Activated T-helper 17 cell treated with anti-CD3 and anti-CD28 coated beads, Interleukin-2, amount 50 U/mL, for 72 hours (primary cell): Measurements from ENCODE around the gene AUTS2. TPM values are rescaled to one million over a fixed set of nuclear protein-coding genes. Genes with fewer than 3 reads are reported as not detected.

Experiments used
- ATAC-seq: fragments of 150-1000 bp; cut with Tn5 transposase; replicated peaks from 2 replicates; pipeline ENCODE4 v1.10.0; 2021; ENCODE audit warnings: mild to moderate bottlenecking, moderate library complexity
- H3K27ac Mint-ChIP-seq: one replicate; pipeline ENCODE4 v1.8.0; 2022; ENCODE audit warnings: mixed read lengths
- H3K27me3 Mint-ChIP-seq: one replicate; pipeline ENCODE4 v1.8.0; 2022; ENCODE audit warnings: mixed read lengths
- H3K36me3 Mint-ChIP-seq: one replicate; pipeline ENCODE4 v1.8.0; 2022; ENCODE audit warnings: low read depth, mild to moderate bottlenecking, mixed read lengths
- H3K4me1 Mint-ChIP-seq: one replicate; pipeline ENCODE4 v1.8.0; 2022; ENCODE audit warnings: mixed read lengths
- H3K4me3 Mint-ChIP-seq: one replicate; pipeline ENCODE4 v1.8.0; 2022; ENCODE audit warnings: mild to moderate bottlenecking, mixed read lengths
- H3K9me3 Mint-ChIP-seq: one replicate; pipeline ENCODE4 v1.8.0; 2022; ENCODE audit warnings: mixed read lengths
- total RNA-seq, 2 donors: library from RNA; stranded (reverse); gene quantifications; one replicate each; pipeline ENCODE4 v1.2.3, GENCODE V29; 2022

Gene AUTS2
- total RNA-seq, 2 donors from 2014 or later = 20.1 to 39.9 TPM

DNA sequence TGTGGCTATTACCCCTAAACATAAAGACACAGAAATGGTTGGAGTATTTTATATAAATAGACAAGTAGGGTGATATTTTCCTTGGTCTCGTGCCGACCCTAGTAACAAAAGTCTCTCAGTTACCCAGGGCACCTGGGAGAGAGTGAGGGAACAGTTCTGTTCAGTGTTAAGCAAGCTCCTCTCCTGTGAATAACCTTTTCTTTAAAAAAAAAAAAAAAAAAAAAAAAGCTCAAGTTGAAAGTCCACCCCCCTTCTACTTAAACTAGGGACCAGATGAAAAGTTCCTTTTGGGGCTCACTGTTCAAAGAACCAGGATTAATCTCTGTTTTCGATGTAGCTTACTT lies 896.7 kb downstream of the AUTS2 start:
- Mint-ChIP-seq H3K36me3 (no peaks in the 10 kb centered on the region), H3K27ac (no peak overlapping the region), H3K4me3 (no peak overlapping the region), H3K4me1 (no peaks in the 10 kb centered on the region), H3K9me3 (no peaks in the 10 kb centered on the region), H3K27me3 (no peaks in the 10 kb centered on the region)
- no peak for ATAC-seq

DNA sequence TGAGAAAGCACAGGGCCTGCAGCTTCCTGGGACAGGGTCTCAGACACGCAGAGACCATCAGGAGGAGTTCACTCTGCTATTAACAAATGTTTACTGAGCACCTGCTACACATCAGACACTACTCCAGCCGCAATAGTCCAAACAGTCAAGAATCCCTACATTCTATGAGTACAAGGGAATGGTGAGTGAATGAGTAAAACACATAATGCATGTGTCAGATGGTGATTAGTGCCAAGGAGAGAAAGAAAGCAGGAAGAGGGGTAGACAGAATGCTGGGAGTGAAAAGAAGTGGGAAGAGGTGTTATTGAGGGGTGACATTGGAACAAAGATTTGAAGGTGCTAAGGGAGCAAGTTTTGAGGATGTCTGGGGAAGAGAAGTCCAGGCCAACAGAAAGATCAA lies 899.5 kb downstream of the AUTS2 start:
- Mint-ChIP-seq H3K36me3 (no peaks in the 10 kb centered on the region), H3K9me3 (no peaks in the 10 kb centered on the region), H3K4me1 (no peaks in the 10 kb centered on the region), H3K4me3 (no peak overlapping the region), H3K27ac (no peak overlapping the region), H3K27me3 (no peaks in the 10 kb centered on the region)
- no peak for ATAC-seq

DNA sequence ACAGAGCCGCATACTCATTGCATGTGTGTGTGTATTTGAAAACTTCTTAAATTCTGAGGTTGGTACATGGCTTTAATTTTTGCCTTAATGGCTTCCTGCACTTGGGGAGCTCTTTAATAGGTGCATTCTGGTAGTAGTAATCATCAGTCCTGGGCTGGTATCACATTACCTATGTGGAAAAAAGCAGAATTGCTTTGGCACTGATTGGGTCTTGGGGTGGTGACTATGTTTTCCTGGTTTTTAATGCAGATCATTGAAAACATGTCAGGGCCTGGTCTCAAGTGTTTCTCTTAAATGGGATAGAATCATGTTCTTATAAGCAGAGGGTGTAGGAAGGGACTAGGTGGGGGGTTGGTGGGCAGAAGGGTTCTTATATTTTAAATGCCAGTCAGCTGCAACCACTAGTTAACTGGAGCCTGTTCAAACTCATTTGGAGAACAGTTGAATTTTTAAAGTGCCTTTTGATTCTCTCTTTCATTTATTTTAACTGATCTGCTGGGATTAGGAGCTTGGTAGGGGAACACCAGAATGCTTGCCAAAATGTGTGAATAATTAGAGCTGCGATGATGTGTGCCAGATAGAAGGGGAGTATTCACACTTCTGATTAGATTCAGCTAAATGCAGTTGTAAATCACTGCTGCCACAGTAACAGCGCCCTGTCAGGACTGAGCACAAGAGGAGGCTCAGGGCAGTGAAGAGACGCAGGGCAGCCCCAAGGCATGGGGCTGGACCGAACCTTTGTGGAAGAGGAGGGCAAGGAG lies 900.1 kb downstream of the AUTS2 start:
- Mint-ChIP-seq H3K36me3 (no peaks in the 10 kb centered on the region), H3K4me3 (no peak overlapping the region), H3K27ac (no peak overlapping the region), H3K9me3 (no peaks in the 10 kb centered on the region), H3K4me1 (no peaks in the 10 kb centered on the region), H3K27me3 (no peaks in the 10 kb centered on the region)
- no peak for ATAC-seq

DNA sequence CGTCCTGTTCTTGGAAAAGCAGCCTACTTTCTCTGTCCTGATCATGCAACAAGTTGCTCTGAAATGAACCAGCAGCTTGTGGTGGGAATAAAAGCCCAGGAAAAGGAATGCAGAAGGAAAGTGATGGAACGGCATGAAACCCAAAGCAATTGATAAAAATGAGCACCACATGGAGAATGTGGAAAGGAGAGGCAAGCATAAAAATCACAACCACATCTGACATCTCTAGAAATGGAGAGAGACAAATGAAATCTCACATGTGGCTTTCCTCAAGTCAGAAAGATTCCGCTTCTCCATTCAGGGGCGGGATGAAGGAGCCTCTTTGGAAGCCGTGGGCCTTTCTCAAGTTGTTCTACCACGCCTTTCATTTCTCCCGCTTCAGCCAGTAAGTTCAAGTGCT lies 902.0 kb downstream of the AUTS2 start:
- H3K4me3 Mint-ChIP-seq = no peak overlapping the region
- H3K36me3 Mint-ChIP-seq = no peaks in the 10 kb centered on the region
- ATAC-seq = no peak
- H3K27ac Mint-ChIP-seq = no peak overlapping the region
- H3K27me3 Mint-ChIP-seq = no peaks in the 10 kb centered on the region
- H3K9me3 Mint-ChIP-seq = no peaks in the 10 kb centered on the region
- no peaks in the 10 kb centered on the region for H3K4me1 Mint-ChIP-seq

DNA sequence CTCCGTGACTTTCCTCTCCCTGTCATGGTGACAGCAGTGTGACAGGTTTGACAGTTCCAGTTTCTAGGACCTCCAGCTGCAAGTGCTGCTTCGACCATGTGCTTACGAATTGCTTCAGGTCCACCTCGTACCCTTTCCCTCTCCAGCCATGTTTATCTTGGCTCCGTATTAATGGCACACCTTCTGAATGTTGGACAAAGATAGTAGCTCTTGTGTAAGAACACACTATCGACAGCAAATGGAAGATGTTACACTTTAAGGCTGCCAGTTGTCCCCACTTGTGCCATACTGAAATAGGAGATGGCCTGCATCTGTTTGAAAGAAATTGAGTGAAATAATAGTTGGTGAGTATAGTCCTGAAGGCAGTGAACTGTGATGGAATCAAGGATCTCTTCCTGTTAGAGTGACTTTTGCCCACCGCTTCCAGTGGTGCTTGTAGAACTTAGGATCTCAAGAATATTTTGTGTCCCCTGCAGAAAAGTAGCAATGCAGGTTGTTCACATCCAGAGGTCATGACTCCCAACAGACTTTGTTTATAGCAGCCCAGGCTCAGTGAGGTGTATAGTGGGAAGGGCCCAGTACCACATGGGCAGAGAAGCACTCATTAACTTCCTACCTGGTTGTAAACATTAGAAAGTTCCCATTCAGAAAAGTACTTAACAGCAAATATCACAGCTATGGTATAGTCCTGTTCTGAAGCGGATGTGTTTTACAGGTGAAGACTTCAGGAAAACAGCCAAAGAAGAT lies 904.0 kb downstream of the AUTS2 start:
- Mint-ChIP-seq H3K4me1 (no peaks in the 10 kb centered on the region), H3K27ac (no peak overlapping the region), H3K9me3 (no peaks in the 10 kb centered on the region), H3K36me3 (no peaks in the 10 kb centered on the region), H3K4me3 (no peak overlapping the region), H3K27me3 (no peaks in the 10 kb centered on the region)
- ATAC-seq = no peak

DNA sequence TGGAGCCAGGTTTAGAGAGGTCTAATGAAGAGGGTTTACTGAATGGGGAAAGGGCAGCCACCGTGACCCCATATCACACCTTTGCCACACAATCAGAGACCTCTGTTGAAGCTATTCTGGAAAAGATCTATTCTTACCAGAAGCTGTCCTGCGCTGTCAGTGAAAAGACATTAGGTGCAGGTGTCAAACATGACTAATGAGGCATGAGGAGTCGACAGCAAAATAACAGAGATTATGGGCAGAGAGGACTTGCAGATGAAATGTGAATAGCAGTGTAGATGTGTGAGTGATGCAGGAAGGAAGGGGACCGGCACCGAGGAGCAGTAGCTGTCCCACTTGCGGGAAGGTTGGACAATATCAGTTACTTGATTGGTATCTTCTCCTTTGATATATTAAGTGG lies 906.0 kb downstream of the AUTS2 start:
- Mint-ChIP-seq H3K9me3 (no peaks in the 10 kb centered on the region), H3K4me3 (no peak overlapping the region), H3K27me3 (no peaks in the 10 kb centered on the region), H3K36me3 (no peaks in the 10 kb centered on the region), H3K27ac (no peak overlapping the region), H3K4me1 (no peaks in the 10 kb centered on the region)
- ATAC-seq = no peak

DNA sequence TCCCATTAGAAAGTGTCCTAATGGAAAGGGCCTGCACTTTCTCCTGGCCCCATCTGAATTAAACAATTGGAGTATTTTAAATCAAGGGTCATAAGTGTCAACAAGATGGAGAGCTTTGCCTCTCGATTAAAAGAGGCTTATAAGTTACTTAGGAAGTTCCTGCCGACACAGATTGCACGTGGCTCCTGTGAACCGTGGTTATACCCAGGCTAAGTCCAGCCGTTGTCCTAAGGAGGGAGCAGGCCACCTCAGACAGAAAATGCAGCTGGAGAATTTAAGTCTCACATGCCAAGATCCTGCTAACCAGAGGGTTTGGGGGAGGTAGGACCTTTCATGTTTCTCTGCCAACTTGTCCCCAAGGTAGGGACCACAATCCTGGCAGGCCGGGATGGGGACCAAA lies 907.2 kb downstream of the AUTS2 start:
- Mint-ChIP-seq H3K27me3 (no peaks in the 10 kb centered on the region), H3K4me3 (no peak overlapping the region), H3K4me1 (no peaks in the 10 kb centered on the region), H3K36me3 (no peaks in the 10 kb centered on the region), H3K27ac (no peak overlapping the region), H3K9me3 (no peaks in the 10 kb centered on the region)
- no peak for ATAC-seq

DNA sequence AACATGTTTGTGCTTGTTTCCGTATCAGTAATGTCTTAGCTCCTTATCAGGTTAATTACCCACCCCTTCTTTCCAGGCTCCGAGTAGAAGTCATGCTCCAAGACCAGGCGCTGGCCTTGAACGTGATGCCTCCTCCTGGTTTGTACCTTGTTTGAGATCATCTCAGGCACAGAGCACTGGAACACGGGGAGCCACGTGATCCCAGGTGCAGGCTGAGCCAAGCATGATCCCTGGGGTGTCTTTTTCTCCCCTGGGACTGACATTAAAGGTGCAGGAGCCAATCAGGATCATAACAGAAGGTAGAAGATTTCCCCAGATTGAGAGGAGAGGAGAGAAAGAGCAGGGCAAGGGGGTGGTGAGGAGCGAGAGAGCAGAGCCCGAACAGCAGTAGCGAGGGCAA lies 907.6 kb downstream of the AUTS2 start:
- H3K4me1 Mint-ChIP-seq = no peaks in the 10 kb centered on the region
- H3K27ac Mint-ChIP-seq = no peak overlapping the region
- H3K36me3 Mint-ChIP-seq = no peaks in the 10 kb centered on the region
- no peak overlapping the region for H3K4me3 Mint-ChIP-seq
- H3K9me3 Mint-ChIP-seq = no peaks in the 10 kb centered on the region
- H3K27me3 Mint-ChIP-seq = no peaks in the 10 kb centered on the region
- ATAC-seq = no peak

DNA sequence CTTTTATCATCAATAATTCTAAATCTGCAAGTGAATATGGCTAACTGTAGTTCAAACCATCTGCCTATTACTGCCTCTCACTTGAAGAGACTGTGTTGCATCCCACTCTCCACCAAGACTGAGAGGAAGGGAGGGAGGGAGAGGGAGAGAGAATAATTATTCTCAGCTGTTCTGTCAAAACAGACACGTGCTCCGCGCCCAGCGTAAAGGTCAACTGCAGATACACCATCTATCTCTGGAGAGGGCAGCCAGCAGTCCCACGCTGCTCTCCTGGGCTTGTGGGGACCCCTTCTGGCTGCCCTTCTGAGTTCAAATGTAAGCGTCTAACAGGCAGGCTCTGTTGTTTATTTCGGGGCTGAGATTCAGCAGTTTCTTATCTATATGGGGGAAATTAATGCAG lies 908.2 kb downstream of the AUTS2 start:
- no peak for ATAC-seq
- no peak overlapping the region for H3K4me3 Mint-ChIP-seq
- H3K9me3 Mint-ChIP-seq = no peaks in the 10 kb centered on the region
- no peaks in the 10 kb centered on the region for H3K4me1 Mint-ChIP-seq
- H3K36me3 Mint-ChIP-seq = no peaks in the 10 kb centered on the region
- no peaks in the 10 kb centered on the region for H3K27me3 Mint-ChIP-seq
- H3K27ac Mint-ChIP-seq = no peak overlapping the region

DNA sequence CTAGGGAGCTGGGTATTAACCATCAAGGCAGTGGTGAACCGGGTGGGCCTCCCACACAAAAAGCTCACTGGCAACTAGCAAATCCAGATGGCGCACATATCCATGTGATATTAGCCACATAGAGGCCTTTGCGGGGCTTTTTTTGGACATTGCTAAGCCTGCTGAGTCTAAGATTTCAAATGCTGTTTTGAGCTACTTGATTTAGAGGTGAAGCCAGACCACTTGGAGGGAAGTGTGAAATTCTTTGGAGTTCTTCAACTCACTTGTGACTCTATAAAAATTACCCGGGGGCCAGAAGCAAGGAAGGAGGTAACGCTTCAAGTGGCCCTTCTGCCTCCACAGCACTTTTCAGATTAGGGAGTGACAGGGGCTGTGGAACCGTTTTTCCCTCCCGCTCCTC lies 913.9 kb downstream of the AUTS2 start:
- H3K36me3 Mint-ChIP-seq = no peaks in the 10 kb centered on the region

DNA sequence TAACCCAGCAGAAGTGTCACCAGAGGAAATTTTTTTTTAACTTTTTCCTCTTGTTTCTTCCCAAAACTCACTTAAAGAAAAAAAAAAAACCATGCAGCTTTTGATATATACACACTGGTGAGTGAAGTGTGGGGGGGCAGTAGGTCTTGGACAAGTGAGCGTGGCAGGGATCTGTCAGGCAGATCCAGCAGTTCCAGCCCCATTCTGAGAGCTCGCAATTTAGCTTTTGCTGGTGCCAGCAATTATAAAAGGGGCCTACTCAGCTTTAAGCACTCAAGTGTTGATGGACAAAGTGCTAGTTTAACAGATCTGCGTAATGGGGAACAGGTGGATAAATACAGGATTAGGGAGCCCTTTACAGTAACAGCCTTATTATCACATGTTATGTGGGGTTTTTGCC lies 914.5 kb downstream of the AUTS2 start:
- ATAC-seq = no peak
- peaks cover 4% of the 10 kb centered on the region for H3K9me3 Mint-ChIP-seq
- no peak overlapping the region for H3K27ac Mint-ChIP-seq
- no peaks in the 10 kb centered on the region for H3K4me1 Mint-ChIP-seq
- no peaks in the 10 kb centered on the region for H3K36me3 Mint-ChIP-seq
- H3K4me3 Mint-ChIP-seq = no peak overlapping the region
- H3K27me3 Mint-ChIP-seq = no peaks in the 10 kb centered on the region

More for the DNA sequence above, 913.9 kb downstream of the AUTS2 start:
- no peak for ATAC-seq
- no peak overlapping the region for H3K27ac Mint-ChIP-seq
- no peaks in the 10 kb centered on the region for H3K4me1 Mint-ChIP-seq
- no peak overlapping the region for H3K4me3 Mint-ChIP-seq
- H3K9me3 Mint-ChIP-seq = peaks cover 4% of the 10 kb centered on the region
- no peaks in the 10 kb centered on the region for H3K27me3 Mint-ChIP-seq

DNA sequence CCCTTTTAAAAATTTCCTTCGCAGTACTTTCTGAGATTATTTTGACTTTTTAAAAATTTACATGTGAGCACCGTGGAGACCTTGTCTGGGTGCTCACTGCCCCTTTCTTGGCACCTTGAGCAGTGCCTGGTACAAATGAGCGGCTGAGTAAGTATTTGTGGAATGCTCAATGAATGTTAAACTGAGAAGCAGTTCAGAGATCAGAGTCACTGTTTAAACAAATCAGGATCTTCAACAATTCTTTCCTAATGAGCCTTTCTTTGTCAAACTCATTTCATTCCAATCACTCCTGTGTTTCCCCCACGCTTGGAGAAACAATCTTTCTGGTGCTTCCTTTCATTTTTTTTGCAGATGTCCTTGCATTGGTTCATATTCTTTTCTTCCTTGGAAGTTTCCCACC lies 922.3 kb downstream of the AUTS2 start:
- H3K9me3 Mint-ChIP-seq = peaks cover 4% of the 10 kb centered on the region
- H3K36me3 Mint-ChIP-seq = no peaks in the 10 kb centered on the region
- ATAC-seq = no peak
- no peak overlapping the region for H3K4me3 Mint-ChIP-seq
- no peaks in the 10 kb centered on the region for H3K27me3 Mint-ChIP-seq
- no peaks in the 10 kb centered on the region for H3K4me1 Mint-ChIP-seq
- H3K27ac Mint-ChIP-seq = no peak overlapping the region

DNA sequence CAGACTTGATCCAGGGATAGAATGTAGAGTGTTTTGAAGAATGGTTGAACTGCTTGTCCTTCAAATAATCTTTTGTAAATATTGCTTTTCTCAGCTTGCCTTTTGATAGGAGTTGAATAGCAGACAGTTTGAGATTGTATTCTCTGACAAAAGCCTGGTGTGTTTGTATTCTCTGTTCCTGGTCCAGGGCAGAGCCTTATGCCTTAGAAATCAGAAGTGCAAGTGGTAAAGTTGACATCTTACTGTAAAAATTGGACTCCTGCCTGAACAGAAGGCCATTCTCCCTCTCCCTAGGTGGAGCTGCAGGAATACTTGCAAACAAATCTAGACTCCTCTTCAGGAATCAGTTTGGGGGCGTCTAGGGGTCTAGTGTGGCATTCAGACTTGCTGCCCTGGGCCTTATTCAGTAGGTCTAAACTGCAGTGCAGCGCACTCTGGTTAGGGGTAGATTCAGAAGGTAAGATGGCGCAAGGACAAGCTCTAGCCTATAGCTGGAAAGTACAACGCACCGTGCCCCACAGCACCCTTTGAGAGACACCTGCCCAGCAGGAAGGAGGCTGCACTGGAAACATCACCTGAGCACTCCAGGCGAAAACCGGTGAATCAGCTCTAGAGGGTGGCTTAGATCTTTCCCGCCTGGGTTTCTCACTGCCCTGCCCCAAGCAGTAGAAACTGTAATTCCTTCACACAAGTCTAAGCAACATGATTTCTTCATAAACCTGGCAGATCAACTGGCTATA lies 925.1 kb downstream of the AUTS2 start:
- no peaks in the 10 kb centered on the region for H3K27me3 Mint-ChIP-seq

DNA sequence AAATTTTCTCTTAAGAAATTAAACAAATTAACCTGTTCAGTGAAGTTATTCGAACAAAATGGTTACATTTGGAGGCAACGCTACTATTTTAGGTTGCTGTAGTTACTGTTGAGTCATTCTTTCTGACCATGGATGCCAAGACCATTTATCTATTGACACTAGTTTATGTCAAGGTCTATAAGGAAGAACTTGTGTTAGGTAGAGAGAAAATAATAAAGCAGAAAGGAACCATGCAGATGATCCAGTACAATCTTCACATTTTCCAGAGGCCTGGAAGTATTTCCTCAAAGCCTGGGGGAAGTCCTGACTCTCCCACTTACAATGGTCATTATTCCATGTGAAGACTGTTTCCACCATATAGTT lies 925.7 kb downstream of the AUTS2 start:
- no peaks in the 10 kb centered on the region for H3K4me1 Mint-ChIP-seq
- H3K9me3 Mint-ChIP-seq = peaks cover 6% of the 10 kb centered on the region
- no peak overlapping the region for H3K4me3 Mint-ChIP-seq
- H3K27ac Mint-ChIP-seq = no peak overlapping the region
- no peaks in the 10 kb centered on the region for H3K27me3 Mint-ChIP-seq
- H3K36me3 Mint-ChIP-seq = no peaks in the 10 kb centered on the region
- no peak for ATAC-seq

More for the DNA sequence above, 925.1 kb downstream of the AUTS2 start:
- Mint-ChIP-seq H3K27ac (no peak overlapping the region), H3K4me3 (no peak overlapping the region), H3K9me3 (peaks cover 8% of the 10 kb centered on the region), H3K4me1 (no peaks in the 10 kb centered on the region), H3K36me3 (no peaks in the 10 kb centered on the region)
- ATAC-seq = no peak

DNA sequence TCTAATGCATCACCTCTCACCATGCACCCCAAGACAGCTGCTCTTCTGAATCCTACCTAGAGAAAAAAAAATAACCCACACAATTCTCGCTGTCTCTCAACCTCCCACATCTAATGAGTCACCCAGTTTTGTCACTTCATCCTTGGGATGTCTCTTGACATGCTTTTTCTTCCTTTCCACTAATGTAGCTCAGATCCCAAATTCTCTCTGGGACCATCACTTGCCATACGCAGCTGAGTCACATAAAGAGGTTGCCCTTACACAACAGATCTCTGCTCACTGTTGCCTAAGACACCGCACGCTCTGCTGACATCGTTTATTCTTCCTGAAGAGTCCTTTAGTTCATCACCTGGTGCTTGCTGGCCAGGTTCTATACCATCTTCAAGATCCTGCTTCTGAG lies 927.7 kb downstream of the AUTS2 start:
- Mint-ChIP-seq H3K36me3 (no peaks in the 10 kb centered on the region), H3K27ac (no peak overlapping the region), H3K9me3 (peaks cover 3% of the 10 kb centered on the region), H3K4me3 (no peak overlapping the region), H3K4me1 (no peaks in the 10 kb centered on the region), H3K27me3 (no peaks in the 10 kb centered on the region)
- ATAC-seq = peak; percentile 38
